HPDE6-E6E7 (cell line): Measurements from ENCODE around the gene GRID1.

Source experiments
- DNase-seq: peaks from one replicate; pipeline ENCODE4 v3.0.0; 2011; ENCODE audit warnings: missing footprints; ENCODE audit errors: extremely low spot score

Gene GRID1

DNA sequence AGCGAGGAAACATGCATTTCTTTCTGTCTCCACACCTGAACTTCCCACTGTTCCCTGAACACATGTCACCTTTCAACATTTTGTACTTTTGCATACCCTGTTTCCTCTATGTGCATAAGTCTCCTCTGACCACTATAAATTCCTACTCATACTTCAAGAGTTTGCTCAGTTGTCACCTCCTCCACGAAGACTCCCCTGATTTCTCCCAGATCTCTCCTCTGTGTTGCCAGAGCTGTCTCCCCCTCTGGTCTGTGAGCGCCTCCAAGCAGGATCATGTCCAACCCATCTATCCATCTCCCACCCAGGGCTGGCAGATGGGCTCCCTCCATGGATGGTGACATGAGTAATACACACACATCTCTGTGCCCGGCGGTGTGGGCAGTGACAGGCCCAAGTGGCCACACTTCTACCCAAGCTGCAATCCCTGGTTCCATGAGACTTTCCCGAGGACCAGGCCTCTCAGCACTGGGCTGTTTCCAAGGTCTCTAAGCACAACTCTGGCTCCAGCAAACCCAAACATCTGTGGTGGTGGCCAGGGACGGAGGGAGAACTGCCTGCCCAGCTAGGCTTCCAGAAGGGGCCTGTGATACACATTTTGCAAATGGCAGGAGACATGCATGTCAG, 135.9 kb downstream of the GRID1 start:
- no peak for DNase-seq

DNA sequence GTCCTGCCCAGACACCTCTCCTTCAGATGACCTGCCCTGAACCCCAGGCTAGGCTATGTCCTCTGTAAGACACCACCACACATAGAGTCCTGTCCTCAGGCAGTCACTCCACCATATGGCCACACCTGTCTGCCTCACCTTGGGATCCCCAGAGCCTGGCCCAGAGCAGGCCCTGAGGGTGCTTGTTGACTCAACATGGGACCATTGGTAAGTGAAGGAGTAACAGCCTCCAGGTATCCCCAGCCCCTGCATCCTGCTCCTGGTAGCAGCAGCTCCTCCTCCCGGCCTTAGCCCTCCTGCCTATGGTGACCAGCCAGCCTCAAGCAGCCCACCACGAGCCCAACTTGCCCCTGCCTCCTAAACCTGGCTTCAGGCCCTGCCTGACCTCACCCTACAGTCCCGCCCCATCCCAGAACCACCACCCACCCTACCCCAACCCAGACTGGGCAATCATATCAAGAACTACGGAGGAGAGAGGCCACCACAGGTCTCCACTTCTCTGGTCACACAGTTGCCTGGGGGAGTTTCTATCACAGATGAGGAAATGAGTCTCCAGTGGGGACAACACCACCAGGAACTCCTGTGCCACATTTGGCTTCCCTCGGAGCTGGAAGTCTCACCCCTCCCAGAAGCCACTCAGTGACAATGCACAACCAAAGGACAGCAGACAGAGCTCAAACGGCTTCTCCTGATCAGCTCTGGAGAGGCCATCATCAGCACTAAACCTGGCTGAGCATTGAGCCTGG, 136.6 kb downstream of the GRID1 start:
- DNase-seq: no peak

DNA sequence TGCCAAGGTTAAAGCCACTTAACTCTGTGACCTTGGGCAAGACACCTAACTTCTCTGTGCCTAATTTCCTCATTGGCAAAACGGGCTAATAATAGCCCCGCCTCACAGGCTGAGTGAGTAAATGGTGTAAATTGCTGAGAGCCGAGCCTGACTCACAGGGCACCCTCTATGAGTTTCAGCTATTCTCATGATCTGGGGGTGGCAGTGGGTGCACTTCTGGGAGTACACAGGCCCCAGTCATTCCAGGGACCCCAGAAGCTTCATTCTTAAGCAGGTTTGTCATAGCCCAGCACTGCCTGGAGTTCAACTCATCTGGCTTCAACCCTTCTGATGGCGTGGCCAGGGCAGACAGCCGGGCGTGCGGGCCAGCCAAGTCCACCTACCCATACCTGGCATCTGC, 137.2 kb downstream of the GRID1 start:
- DNase-seq: peak; percentile 17

DNA sequence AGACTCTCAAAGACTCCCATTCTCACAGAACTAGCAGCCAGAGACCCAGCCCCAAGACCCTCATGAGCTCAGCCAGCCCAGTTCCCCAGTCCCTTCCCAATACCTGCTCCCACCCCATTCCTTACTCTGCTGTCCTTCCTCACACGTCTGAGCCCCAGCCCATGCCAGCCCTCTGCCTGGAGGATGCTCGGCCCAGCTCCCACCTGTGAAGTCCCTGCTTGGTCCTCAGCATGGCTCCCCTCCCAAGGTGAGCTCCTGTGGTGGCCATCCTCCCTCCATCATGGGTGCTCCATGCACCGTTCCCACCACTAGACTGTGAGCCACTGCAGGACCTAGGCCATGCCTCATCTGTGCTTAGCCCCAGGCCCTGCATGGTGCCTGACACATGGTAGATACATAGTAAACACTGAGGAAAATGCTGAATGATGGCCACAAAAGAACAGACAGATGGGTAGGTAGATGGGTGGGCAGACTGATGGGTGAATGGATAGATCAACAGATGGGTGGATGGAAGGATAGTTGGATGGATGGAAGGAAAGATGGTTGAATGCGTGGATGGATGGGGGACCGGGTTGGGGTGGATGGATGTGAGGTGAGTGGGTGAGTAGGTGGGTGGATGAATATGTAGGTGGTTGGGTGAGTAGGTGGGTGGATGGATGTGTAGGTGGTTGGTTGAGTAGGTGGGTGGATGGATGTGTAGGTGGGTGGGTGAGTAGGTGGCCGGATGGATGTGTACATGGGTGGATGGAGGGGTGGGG, 138.9 kb downstream of the GRID1 start:
- DNase-seq: no peak

DNA sequence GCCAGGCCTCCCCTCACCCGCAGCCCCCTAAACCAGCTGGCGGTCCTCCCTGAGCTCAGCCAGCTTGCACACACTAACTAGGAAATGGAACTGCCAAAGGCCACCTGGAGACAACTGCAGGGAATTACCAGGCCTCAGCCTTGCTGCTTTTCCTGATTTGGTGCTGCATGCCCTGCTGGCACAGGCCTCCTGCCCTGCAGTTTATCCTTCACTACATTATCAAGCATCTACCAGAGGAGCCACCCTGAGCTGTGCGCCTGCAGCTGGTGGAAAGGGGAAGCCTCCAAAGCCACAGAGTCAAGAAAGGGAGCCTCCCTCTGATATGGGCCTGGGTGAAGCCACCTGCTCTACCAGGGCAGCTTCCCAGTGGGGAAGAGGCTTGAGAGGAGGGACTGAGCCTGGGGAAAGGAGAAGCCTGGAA, 139.8 kb downstream of the GRID1 start:
- DNase-seq: no peak

DNA sequence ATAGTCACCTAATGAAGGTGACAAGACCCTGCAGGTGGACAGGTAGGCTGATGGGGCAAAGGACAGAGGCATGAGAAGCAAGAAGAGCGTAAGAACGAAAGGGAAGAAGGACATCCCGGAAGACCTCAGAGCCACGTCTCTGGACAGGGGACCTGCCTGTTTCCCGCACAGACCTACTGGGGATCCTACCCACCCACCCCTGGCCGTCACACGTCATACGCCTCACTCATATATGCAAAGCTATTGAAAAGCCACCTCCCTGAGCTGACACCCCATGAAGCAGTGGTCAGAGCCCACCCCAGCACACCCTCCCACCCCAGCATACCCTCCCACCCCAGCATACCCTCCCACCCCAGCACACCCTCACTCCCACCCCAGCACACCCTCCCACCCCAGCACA, 140.6 kb downstream of the GRID1 start:
- DNase-seq: no peak

DNA sequence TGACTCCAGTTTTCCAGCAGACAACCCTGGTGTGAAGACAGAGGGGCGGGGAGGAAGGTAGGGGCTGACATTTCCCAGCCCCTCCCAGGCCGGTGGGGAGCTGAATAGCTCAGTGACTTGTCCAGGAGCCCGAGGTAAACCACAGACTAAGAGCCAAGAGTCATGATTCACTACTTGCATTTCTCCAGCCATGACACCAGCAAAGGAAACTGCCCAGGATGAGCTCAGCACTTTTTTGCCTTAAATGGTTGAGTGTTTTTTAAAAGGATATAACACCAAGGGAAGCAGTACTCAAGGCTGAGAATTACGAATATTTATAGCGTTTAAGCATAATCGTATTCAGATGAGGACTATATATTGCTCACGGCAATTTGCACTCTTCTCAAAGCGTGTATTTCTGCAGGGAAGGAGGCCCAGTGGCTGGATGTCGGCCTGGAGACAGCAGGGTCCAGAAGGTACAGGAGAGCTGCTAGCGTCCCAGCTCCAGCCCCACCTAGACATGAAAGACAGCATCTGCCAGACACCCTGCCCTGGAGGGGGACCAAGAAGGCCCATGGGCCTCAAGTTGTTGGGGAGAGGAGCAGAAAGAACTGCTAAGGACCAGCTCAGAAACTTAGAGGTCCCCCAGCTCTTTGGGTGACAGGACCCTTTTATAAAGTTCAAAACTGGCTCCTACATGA, 141.4 kb downstream of the GRID1 start:
- peak; percentile 16 for DNase-seq

DNA sequence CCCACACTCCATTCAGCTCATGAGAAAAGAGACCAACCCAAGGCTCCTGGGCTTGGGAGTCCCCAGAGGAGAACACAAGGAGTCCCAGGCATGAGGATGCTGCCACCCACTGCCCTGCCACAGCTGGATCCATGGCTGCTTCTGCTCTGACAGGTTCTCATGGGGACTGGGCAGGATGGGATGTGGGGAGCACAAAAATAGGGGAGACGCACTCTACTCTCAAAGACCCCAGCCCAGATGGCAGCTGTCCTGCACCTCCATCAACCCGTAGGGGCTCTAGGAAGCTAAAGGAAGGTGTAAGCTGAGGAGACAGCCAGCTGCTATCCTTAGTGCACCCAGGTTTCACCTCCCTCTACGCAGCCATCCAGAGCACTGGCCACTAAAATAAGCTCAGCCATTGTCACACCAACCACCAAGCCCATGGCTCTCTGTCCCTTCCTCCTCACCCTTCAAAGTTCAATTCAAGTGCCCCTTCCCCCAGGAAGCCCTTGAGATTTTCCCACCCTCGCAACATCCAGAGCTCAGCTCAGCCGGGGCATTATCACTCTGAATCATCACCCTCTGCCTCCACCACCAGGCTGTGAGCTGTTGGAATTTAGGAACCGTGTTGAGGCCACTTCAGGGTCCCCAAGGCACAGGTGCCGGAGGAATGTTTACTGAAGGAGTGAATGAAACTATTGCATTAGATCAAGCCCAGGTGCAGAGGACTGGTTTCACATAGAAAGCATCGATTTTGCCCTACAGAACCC, 142.1 kb downstream of the GRID1 start:
- DNase-seq: no peak

DNA sequence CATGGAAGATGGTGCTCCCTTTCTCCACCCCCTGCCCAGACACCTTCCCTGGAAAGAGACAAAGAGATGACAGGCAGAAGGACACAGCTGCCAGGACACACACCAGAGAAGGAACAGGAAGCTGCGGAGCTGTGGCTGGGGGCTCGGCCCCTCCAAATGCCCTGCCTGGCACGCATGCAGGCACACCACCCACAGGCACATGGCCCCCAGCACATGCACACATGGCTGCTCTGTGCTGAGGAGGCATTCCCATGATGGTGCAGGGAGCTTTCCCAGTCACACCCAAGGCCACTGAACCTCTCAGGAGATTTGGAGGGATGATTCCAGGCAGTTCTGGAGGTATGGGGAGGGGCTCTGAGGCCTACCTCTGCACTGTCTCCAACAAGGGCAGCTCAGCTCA, 143.3 kb downstream of the GRID1 start:
- no peak for DNase-seq

DNA sequence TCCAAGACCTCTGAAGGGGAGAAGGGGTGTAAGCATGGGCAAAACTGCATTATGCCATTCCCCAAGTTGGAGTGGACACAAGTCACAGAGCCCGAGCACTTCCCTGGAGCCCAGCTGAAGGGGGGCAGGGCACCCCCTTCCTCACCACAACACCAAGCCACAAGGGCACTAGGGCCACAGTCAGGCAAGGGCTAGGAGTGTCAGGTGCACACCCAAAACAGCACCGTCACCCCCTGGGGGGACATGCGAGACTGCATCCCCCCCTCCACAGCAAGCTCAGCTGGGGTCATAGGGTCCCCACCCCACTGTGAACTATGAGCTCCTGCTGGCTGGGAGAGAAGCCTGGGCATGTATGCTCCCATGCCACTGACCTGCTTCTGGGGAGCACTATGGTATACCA, 143.9 kb downstream of the GRID1 start:
- no peak for DNase-seq

DNA sequence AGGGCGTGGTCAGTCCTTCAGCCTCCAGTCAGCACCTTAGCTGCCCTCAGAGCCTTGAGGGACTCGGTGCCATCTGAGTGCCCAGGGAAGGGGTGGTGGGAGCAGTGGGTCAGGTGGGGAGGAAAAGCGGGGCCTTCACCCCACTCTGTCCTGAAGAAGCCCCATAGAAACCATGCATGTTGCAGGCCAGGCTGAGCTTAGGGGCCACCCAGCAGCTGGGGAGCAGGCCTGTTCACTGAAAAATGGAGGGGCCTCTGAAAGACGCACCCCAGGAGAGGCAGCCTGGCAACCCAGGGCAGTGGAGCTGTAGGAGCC, 144.3 kb downstream of the GRID1 start:
- no peak for DNase-seq

DNA sequence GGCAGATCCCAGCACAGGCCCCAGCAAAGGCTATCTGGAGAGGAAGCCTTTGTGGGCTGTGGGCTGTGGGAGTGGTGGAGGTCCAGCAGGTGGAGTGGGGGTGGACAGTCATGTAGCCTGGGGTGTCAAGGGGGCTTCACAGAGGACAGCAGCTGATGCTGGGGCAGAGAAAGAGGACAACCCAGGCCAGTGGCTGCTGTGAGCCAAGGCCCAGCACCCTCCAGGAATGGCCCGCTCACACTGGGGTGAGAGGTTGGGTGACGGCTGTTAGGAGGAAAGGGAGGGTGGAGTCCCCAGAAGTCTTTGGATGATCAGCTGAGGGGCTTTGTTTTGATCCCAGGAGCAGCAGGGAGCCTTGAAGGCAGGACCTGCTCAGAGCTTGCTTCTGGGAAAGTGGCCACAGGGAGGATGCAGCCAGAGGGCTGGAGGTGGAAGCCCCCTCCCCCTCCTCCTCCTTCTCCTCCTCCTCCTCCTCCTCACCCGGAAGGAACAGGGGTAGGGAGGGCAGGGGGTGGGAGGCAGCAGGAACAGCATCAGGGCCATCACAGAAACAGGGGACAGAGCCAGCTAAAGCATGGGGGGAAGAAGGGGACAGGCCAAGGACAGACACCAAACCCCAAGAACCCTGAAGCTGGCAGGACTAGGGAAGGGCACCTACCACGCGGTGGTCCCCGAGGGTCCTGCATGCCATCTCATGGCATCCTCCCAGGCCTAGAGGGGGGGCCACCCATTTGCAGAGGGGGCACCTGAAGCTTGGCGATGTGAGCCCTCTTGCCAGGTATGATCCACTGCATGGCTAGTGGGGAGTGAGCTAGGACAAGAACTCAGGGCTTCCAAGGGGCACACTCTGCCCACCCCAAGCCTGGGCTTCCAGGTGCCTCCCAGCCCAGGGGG, 144.9 kb downstream of the GRID1 start:
- DNase-seq: no peak

DNA sequence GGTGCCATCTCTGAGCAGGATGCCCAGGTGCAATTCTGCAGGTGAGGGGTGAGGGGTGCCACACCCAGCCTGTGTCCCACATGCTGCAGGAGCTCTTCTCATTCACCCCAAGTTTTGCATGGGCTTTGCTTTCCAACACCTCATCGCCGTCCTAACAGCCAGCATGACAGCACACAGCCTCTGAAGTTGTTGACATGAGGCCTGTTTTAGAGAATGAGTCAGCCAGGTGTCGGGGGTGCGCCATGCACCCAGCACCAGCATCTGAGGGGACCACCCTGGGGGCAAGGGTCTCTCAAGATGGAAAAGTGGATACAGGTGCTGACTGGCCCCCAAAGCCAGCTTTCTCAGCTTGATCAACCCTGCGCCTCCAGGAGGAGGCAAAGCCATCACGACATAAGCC, 146.0 kb downstream of the GRID1 start:
- no peak for DNase-seq

DNA sequence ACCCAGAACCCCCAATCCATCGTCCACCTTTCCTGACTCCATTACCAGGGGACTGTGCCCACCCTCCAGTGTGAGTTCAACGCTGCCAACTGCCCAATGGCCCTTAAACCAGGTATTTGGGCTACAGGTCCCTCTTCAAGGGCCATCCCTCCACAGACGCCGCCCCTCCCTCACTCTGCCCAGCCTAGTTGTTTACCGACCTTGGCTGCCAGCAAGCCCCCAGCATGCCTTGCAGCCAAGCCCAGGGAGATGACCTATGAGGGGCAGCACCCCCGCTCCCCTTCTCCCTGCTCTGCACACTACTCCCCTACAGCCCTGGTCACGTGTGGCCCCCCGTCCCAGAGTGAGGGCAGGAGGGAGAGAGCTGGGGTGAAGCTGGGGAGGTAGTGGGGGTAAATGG, 147.3 kb downstream of the GRID1 start:
- DNase-seq: no peak

DNA sequence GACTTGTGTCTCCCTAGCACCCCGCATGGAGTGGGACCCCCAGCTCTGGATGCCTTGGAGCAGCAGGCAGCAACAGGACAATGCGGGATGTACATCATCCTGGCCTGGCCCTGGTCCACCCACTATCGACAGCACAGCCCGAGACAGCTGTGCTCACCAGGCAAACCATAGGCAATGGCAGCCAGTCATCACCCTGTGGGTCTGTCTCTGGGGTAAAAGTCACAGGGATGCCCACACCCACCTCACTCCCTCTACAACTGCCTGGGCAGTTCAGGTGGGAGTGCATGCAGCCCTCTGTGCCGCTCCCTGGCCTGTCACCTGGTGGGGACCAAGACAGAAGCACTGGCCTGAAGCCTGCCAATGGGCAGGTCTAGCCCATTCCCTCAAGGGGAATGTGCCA, 147.8 kb downstream of the GRID1 start:
- no peak for DNase-seq

DNA sequence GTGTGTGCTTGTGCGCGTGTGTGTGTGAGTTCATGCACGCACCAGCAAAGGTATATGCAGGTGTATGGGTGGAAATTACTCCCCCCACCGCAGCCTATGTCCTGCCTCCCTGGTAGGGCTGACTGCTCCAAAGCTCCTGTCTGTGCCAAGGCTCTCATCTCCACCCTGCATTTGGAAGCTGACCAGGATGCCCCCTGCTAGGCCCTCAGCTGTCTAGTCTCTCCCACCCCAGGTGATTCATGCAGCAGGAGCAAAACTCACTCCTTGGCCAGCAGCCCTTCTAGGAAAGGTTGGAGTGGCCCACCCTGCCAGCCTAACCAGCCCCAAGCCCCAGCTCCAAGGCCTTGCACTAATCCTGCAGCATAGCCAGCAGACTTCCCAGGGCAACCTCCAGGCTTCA, 148.4 kb downstream of the GRID1 start:
- no peak for DNase-seq

DNA sequence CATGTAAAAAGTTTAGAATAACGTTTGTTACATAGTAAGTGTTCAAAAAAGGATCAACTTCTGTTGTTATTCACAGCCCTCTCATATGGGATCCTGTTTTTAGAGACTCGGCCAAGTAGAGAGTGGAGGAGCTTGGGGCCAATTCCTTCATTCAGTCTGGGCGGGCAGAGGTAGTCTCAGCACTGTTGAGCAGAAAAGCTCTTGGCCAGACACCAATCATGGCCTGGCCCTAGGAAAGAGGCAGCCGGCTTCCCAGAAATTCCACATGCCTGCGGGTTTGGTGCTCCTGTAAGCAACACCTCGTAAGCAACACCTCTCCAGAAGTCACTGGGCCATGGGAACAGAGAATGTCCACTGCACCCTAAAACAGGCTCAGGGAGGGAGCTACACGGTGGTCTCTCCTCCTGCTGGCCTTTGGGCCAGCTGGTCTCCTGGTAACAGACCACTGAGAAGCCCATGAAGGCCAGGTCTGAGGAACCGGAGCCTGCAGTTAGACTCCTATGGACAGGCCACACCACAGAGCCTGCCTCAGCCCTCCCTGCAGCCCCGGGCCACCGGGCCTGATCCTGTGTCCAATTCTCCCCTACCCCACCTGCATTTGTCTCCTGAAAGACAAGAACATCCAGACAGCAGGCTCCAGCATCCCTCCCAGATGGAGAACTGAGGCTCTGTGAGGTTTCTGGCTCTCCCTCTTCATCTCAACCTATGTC, 149.1 kb downstream of the GRID1 start:
- no peak for DNase-seq

DNA sequence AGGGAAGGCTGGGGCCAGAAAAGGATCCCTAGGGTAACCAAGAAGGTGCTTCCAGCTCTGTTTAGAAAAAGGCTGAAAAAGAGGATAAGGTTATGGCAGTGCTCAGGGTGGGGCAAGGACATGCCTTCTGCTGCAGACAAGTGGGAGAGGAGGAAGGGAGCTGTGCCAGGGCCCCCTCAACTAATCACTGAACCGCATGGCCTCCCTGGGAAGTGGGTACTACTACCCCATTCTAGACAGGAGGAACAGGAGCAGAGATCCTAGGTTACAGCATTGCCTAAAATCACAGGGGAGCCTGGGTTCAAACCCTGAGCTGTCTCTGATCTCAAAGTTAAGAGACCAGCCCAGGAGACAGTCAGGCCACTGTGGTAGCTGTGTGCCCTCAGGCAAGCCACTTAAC, 149.7 kb downstream of the GRID1 start:
- DNase-seq: no peak

DNA sequence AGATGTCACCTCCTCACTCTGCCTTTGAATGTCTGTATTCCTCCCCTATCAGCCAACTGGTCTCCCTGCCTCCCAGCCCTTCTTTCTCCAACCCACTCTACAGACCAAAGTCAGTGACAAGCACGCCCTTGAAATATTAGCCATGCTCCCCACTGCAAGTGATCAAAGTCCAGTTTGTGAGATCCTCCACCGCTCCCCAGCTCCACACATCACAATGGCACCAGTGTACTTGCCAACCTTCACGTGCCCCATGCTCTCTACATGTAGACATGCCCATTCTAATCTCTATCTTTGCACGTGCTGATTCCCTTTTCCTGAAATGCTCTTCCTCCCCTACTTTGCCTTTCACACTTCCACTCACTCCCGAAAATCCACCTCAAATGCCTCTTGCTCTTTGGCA, 150.9 kb downstream of the GRID1 start:
- no peak for DNase-seq

DNA sequence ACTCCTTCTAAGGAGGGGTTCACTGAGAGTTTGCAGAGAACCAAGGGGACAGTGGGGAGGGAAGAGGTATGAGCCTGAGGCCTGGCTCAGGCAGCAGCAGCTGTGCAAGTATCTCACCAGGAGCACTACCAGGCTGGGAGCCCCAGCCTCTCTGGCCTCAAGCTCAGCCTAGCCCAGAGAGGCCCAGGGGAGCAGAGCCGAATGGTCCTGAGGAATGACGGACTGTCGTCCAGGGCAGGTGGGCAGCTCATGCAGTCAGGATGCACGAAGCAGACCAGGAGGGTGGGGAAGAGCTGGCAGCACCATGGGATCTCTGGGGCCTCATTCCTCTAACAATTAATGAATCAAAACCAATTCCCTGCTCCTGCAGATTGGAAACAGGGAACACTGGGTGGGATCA, 151.5 kb downstream of the GRID1 start:
- DNase-seq: no peak
